Measurements from ENCODE around the gene SMIM33.

The SMIM33 gene

DNA sequence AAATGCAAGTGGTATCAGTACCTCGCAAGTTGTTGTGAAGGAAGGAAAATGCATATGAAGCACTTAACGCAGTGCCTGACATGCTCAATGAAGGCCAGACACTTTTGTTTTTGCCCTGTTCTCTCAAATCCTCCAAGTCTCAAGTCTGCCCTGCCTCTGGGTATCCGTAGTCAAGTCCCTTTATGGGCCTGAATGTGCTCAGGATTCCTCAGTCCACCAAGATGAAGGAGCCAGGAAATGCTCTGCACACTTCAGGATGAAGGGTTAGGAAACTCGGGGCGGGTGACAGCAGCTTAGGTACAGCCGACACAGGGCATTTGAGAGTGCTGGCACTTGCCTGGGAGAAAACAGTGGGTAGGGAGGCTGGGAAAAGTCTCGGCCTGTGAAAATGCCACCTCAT lies 9.6 kb upstream of the SMIM33 start:
- in situ Hi-C loops (cut with MboI; ENCODE audit: low sequenced_read_pairs, unreplicated experiment), result no loop called here
- TF ChIP-seq, protein P1, sequence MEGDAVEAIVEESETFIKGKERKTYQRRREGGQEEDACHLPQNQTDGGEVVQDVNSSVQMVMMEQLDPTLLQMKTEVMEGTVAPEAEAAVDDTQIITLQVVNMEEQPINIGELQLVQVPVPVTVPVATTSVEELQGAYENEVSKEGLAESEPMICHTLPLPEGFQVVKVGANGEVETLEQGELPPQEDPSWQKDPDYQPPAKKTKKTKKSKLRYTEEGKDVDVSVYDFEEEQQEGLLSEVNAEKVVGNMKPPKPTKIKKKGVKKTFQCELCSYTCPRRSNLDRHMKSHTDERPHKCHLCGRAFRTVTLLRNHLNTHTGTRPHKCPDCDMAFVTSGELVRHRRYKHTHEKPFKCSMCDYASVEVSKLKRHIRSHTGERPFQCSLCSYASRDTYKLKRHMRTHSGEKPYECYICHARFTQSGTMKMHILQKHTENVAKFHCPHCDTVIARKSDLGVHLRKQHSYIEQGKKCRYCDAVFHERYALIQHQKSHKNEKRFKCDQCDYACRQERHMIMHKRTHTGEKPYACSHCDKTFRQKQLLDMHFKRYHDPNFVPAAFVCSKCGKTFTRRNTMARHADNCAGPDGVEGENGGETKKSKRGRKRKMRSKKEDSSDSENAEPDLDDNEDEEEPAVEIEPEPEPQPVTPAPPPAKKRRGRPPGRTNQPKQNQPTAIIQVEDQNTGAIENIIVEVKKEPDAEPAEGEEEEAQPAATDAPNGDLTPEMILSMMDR (IDR thresholded peaks at IDR 0.05; ENCODE audit: borderline replicate concordance, control extremely low read depth, extremely low read depth, insufficient read depth, missing control alignments), result no peak
- no peak for DNase-seq (ENCODE audit: low spot score)

DNA sequence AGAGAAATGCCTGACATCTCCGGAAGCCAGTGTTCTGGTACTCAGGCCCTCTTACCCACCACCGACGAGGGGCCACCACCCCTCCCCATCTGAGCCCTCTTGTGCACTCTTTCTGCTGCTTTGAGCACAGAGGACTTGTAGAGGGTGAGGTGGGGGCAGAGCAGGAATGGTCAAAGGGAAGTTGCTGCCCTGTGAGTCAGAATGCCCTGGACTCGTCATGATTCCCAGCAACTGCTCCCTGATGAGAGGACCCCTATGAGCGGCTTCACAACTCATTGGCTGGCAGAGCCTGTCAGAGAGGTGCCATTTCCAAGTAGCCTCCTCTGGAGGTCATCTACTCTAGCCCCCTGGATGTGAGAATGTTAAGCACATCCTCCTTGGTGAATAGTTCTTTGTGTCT lies 9.1 kb upstream of the SMIM33 start:
- DNase-seq (ENCODE audit: low spot score), result no peak
- TF ChIP-seq, protein P1 (IDR thresholded peaks at IDR 0.05; ENCODE audit: borderline replicate concordance, control extremely low read depth, extremely low read depth, insufficient read depth, missing control alignments), result no peak
- in situ Hi-C loops (cut with MboI; ENCODE audit: low sequenced_read_pairs, unreplicated experiment), result no loop called here

DNA sequence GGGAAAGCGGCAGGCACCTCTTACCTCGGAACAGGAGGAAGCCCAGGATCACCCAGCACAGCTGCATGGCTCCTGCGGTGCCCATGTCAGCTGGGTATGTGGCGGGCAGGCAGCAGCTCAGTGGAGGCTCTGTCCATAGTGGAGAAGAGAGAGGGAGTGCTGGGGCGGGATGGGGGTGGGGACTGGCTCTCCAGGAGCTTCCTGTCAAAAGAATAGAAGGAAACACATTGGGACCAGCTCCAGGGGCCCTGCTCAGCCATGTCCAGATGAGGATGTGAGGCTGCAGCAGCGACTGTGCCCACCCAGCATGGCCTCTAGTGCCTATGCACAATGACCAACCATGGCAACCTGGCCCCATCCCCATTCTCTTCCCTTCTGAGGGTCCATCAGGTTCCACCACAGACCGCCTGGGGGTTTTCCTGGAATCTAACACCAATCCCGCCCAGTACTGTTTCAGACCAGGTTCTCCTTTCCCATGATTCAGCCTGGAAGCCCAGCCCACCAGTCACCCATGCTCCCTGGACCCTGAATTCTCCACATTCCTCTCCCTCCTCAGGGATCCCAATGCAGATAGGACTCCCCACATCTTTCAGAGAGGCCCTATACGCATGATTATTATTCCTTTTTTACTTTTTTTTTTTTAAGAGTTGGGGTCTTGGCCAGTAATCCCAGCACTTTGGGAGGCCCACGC lies 8.1 kb upstream of the SMIM33 start, which contains the start of gene ECSCR:
Gene ECSCR (minus strand): TSS at position 158 of the 691 bp plus-strand sequence. CDS start 73 bp downstream, at position 85.
- DNase-seq (ENCODE audit: low spot score), result no peak
- TF ChIP-seq, protein P1 (IDR thresholded peaks at IDR 0.05; ENCODE audit: borderline replicate concordance, control extremely low read depth, extremely low read depth, insufficient read depth, missing control alignments), result no peak
- in situ Hi-C loops (cut with MboI; ENCODE audit: low sequenced_read_pairs, unreplicated experiment), result no loop called here

DNA sequence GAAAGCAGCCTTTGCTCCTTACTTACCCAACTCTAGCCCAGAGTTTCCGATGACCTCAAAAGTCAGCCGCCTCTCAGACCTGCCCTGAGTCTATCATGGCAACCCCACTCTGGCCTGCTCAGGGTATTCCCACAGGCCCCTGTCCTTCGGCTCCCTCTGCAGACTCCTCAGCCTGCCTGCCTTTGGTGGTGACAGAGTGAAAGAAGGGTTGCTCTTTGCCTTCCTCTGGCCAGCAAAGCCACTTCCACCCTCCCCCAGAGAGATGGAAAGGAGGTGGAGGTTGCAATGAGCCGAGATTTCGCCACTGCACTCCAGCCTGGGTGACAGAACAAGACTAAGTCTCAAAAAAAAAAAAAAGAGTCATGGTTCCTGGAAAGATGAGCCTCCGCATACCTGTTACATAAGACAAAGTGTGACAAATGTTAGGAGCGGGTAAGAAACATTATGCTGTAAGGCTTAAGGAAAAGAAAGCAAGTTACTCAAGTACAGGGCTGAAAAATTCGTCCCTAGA lies 2.3 kb upstream of the SMIM33 start:
- in situ Hi-C loops (cut with MboI; ENCODE audit: low sequenced_read_pairs, unreplicated experiment), result no loop called here
- DNase-seq (ENCODE audit: low spot score), result no peak
- TF ChIP-seq, protein P1 (IDR thresholded peaks at IDR 0.05; ENCODE audit: borderline replicate concordance, control extremely low read depth, extremely low read depth, insufficient read depth, missing control alignments), result no peak

DNA sequence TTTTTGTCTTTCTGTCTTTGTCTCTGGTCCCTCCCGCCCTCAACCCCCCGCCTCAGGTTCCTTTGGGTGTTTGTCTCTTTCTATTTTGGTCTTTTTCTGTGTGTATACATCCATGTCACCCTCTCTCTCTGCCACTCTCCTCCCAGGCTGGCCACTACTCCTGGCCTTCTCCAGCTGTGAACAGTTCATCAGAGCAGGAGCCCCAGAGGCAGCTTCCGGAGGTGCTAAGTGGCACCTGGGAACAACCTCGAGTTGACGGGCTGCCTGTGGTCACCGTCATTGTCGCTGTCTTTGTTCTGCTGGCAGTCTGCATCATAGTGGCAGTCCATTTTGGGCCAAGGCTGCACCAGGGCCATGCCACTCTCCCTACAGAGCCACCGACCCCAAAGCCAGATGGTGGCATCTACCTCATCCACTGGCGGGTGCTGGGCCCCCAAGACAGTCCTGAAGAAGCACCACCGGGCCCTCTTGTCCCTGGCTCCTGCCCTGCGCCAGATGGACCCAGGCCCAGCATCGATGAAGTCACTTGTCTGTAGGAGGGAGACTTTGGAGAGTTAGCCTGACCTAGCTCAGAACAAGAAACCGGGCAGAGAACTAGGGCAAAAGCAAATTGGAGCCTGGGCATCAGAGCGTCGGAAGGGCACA lies 1.7 kb downstream of the SMIM33 start:
- in situ Hi-C loops (cut with MboI; ENCODE audit: low sequenced_read_pairs, unreplicated experiment), result no loop called here
- no peak for DNase-seq (ENCODE audit: low spot score)
- TF ChIP-seq, protein P1 (IDR thresholded peaks at IDR 0.05; ENCODE audit: borderline replicate concordance, control extremely low read depth, extremely low read depth, insufficient read depth, missing control alignments), result no peak

DNA sequence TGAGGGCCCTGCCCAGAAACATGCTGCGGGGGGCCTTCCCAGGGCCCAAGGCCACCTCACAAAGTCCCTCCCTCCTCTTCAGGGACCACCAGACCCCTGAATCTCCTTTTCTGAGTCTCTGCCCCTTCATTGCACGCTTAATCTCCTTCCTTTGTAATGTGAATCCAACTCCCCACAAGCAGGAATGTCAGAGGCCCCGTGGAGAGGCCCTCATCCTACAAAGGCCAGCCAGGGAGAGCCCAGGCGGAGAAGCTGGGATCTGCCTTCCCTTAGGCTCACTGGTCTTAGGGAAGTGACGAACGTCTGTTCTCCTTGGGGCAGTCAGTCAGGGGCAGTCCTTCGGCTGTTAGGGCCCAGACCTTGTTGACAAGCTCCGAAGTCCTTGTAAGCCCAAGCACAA lies 2.3 kb downstream of the SMIM33 start:
- no peak for DNase-seq (ENCODE audit: low spot score)
- in situ Hi-C loops (cut with MboI; ENCODE audit: low sequenced_read_pairs, unreplicated experiment), result no loop called here
- TF ChIP-seq, protein P1 (IDR thresholded peaks at IDR 0.05; ENCODE audit: borderline replicate concordance, control extremely low read depth, extremely low read depth, insufficient read depth, missing control alignments), result no peak

Measured in GM13976 (cell line).